Activated T-helper 17 cell treated with anti-CD3 and anti-CD28 coated beads, Interleukin-2, amount 50 U/mL, for 72 hours (primary cell): ENCODE results near the gene MYL11. TPM values are rescaled to one million over a fixed set of nuclear protein-coding genes. Genes with fewer than 3 reads are reported as not detected.

ENCODE experiments used
- ATAC-seq: fragments of 150-1000 bp; cut with Tn5 transposase; replicated peaks from 2 replicates; pipeline ENCODE4 v1.10.0; 2021; ENCODE audit warnings: mild to moderate bottlenecking, moderate library complexity
- H3K27ac Mint-ChIP-seq: one replicate; pipeline ENCODE4 v1.8.0; 2022; ENCODE audit warnings: mixed read lengths
- H3K27me3 Mint-ChIP-seq: one replicate; pipeline ENCODE4 v1.8.0; 2022; ENCODE audit warnings: mixed read lengths
- H3K36me3 Mint-ChIP-seq: one replicate; pipeline ENCODE4 v1.8.0; 2022; ENCODE audit warnings: low read depth, mild to moderate bottlenecking, mixed read lengths
- H3K4me1 Mint-ChIP-seq: one replicate; pipeline ENCODE4 v1.8.0; 2022; ENCODE audit warnings: mixed read lengths
- H3K4me3 Mint-ChIP-seq: one replicate; pipeline ENCODE4 v1.8.0; 2022; ENCODE audit warnings: mild to moderate bottlenecking, mixed read lengths
- H3K9me3 Mint-ChIP-seq: one replicate; pipeline ENCODE4 v1.8.0; 2022; ENCODE audit warnings: mixed read lengths
- total RNA-seq, 2 donors: library from RNA; stranded (reverse); gene quantifications; one replicate each; pipeline ENCODE4 v1.2.3, GENCODE V29; 2022

MYL11 gene
- total RNA-seq, 2 donors from 2014 or later = 1.6 TPM; not detected in 1

DNA sequence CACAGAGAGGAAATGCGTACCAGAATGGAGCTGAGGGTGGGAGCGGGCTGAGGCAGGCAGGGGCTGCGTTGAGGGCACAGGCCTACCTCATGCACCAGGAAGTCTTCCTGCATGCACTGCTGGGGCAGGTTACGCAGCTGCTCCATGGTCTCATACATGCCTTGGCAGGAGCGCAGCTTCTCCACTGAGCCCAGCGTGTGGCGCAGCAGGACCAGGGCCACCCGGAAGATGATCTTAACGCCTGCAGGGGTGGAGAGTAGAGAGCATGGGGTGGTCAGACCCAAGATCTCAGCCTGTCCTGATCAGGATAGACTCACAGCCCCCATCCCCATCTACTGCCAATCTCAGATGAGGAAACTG, 16.0 kb upstream of the MYL11 start:
- Mint-ChIP-seq H3K36me3 (peaks cover 87% of the 10 kb centered on the region), H3K4me3 (no peak overlapping the region), H3K9me3 (no peaks in the 10 kb centered on the region), H3K4me1 (peaks cover 28% of the 10 kb centered on the region), H3K27ac (no peak overlapping the region), H3K27me3 (no peaks in the 10 kb centered on the region)
- ATAC-seq = no peak

DNA sequence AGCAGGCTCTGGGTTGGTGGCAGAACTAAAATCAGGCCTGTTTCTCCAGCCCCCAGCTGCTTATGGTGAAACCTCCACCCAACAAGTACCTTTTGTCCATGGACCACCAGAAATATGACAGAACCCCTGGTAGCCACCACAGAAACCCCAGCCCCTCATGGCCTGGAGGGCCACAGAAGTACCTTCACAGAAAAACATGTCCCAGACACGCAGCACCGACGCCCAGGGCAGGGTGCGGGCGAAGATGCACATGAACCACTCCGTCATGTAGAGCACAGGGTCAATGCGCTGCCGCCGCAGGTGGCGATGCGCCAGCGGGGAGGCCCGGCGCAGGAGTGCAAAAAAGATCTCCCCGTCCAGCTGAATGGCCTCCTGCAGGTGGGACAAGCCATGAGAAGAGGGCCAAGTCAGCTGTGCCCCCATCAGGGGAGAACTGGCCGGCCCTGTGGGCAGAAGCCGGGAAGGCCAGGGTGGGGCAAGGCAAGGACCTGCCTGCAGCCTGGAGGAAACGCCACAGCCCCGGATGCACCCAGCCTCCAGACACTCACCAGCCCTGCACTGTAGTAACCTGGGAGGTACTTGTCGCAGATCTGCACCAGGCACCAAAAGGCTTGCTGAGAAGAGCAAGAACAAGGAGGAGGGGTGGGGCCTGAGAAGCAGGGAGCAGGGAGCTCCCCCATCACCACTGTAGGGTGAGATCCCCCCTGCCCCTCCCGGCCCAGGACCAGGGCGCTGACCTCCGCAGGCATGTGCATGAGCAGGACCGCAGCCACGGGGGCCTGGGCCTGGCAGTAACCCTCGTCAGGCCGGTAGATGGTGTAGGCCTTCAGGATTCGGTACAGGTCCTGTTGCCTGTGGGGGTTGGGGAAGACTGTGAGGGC, 15.4 kb upstream of the MYL11 start:
- Mint-ChIP-seq H3K4me1 (peaks cover 27% of the 10 kb centered on the region), H3K36me3 (peaks cover 87% of the 10 kb centered on the region), H3K27ac (no peak overlapping the region), H3K9me3 (no peaks in the 10 kb centered on the region), H3K4me3 (no peak overlapping the region), H3K27me3 (no peaks in the 10 kb centered on the region)
- no peak for ATAC-seq

GRCh38 chr16:30359871-30360170, 14.8 kb upstream of the MYL11 start:
- no peaks in the 10 kb centered on the region for H3K9me3 Mint-ChIP-seq
- H3K36me3 Mint-ChIP-seq = peaks cover 87% of the 10 kb centered on the region
- H3K4me1 Mint-ChIP-seq = peaks cover 23% of the 10 kb centered on the region
- no peaks in the 10 kb centered on the region for H3K27me3 Mint-ChIP-seq
- H3K27ac Mint-ChIP-seq = peak overlapping the region; percentile 57
- ATAC-seq = no peak
- H3K4me3 Mint-ChIP-seq = no peak overlapping the region

DNA sequence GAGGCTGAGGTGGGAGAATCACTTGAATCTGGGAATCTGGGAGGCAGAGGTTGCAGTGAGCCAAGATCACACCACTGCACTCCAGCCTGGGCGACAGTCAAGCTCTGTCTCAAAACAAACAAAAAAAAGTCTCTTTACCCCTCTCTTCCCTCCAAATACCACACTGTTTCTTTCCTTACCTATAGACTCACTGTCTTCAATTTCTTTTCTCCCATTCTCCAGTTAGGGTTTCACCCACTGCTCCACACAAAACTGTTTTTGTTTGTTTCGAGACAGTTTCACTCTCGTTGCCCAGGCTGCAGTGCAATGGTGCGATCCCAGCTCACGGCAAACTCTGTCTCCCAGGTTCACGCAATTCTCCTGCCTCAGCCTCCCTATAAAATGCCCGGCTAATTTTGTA, 13.4 kb upstream of the MYL11 start:
- no peak for ATAC-seq
- no peak overlapping the region for H3K27ac Mint-ChIP-seq
- no peak overlapping the region for H3K4me3 Mint-ChIP-seq
- peaks cover 89% of the 10 kb centered on the region for H3K36me3 Mint-ChIP-seq
- no peaks in the 10 kb centered on the region for H3K9me3 Mint-ChIP-seq
- H3K27me3 Mint-ChIP-seq = no peaks in the 10 kb centered on the region
- peaks cover 28% of the 10 kb centered on the region for H3K4me1 Mint-ChIP-seq

DNA sequence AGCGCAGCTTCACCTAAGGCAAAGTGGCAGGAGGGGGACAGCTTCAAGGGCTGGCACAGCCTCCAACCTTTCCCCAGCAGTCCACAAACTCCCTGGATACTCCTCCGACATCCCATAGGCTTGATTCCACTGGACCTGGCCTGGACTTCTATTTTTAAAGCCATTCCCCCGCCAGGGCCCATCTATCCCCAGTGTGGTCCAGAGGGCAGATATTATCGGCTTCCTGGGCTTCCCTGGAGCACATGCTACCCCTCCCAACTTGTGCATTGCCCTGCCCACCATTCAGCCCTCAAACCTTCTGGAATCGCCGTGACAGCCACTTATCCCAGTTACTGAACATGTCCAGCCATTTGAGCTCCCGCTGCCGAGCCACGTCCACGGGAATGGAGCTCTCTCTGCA, 9.4 kb upstream of the MYL11 start:
- no peak overlapping the region for H3K4me3 Mint-ChIP-seq
- no peaks in the 10 kb centered on the region for H3K27me3 Mint-ChIP-seq
- H3K36me3 Mint-ChIP-seq = peaks cover 91% of the 10 kb centered on the region
- peaks cover 39% of the 10 kb centered on the region for H3K4me1 Mint-ChIP-seq
- ATAC-seq = no peak
- H3K9me3 Mint-ChIP-seq = no peaks in the 10 kb centered on the region
- H3K27ac Mint-ChIP-seq = peak overlapping the region; percentile 76

DNA sequence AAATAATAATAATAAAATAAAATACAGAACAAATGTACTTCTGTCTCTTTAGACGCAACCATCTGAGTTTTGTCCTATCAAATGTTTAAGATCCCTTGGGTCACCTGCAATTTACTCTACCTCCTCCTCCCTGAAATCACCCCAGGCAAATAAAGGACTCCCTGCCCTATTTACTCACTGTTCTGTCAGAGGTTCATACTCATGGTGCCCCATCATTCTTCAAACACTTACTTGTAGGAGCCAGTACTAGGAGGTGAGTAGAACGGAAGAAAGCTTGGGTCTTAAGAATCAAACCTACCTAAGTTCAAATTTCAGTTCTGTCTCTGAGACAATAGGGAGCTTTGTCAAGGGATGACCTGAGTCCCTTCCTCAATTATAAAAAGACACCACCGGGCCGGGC, 8.1 kb upstream of the MYL11 start:
- Mint-ChIP-seq H3K9me3 (no peaks in the 10 kb centered on the region), H3K4me1 (peaks cover 44% of the 10 kb centered on the region), H3K4me3 (peak overlapping the region; percentile 88), H3K27ac (peak overlapping the region; percentile 82), H3K27me3 (no peaks in the 10 kb centered on the region), H3K36me3 (peaks cover 84% of the 10 kb centered on the region)
- no peak for ATAC-seq

DNA sequence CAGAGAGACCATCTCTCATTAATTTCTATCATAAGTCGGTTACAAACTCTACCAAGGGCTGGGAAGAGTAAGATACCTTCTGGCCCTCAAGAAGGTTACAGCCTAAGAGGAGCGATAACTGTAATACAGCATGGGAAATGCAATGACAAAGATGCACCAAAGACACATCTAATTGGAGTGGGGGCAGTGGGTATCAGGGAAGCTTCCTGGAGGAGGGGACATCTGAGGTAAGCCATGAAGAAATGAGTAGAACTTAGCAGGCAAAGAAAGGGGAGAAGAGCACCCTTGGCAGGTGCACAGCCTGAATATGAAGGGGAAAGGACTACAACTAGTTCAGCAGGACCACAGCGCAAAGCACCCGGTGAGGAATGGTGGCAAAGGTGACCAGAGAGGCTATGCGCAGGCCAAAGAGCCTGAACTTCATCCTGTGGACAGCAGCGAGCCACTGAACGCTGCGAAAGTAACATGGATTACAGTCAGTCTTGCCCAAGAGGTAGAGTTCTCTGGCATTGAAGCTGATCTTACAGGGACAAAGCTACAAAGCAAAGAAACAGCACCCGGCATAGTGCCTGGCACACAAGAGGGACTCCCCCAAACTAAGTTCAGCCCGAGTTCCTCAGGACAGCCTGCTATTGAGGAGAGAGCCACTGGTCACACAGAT, 7.1 kb upstream of the MYL11 start:
- Mint-ChIP-seq H3K9me3 (no peaks in the 10 kb centered on the region), H3K4me3 (peak overlapping the region; percentile 88), H3K36me3 (peaks cover 75% of the 10 kb centered on the region), H3K27ac (peak overlapping the region; percentile 82), H3K4me1 (peaks cover 47% of the 10 kb centered on the region), H3K27me3 (no peaks in the 10 kb centered on the region)
- ATAC-seq = no peak

DNA sequence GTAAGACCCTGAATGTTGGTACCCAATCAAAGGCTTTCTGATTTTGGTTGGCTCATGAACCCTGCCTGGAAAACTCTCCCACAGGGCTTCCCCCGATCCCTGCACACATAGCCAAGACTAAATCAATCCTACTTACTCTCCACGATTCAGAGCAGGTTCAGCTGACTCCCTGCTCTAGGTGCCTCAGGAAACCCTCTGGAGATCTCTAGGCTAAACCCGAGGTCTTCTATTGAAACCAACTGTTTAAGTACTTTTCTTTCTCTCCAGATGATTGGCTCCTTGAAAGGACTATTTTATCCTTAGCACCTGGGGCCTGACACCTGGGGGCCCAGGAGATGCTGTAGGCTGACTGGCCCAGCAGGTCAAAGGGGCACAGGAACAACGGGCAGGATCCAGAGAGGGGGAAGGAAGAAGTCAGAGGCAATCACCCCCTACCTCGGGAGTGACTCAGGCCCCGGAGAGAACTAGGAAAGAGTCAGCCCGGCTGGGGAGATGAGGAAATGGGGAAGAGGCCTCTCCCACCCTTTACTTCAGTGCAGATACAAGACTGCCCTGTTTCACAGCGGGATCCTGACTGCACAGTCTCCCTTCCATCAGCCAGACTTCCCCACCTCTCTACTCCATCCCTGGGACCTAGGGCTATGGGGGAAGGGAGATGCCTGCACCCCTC, 6.3 kb upstream of the MYL11 start:
- Mint-ChIP-seq H3K9me3 (no peaks in the 10 kb centered on the region), H3K36me3 (peaks cover 67% of the 10 kb centered on the region), H3K27me3 (no peaks in the 10 kb centered on the region), H3K4me3 (peak overlapping the region; percentile 88), H3K27ac (peak overlapping the region; percentile 82), H3K4me1 (peaks cover 42% of the 10 kb centered on the region)
- ATAC-seq = no peak

GRCh38 chr16:30368792-30369090, 5.9 kb upstream of the MYL11 start:
- peak overlapping the region; percentile 82 for H3K27ac Mint-ChIP-seq
- no peaks in the 10 kb centered on the region for H3K27me3 Mint-ChIP-seq
- H3K36me3 Mint-ChIP-seq = peaks cover 62% of the 10 kb centered on the region
- peak overlapping the region; percentile 88 for H3K4me3 Mint-ChIP-seq
- no peaks in the 10 kb centered on the region for H3K9me3 Mint-ChIP-seq
- peaks cover 41% of the 10 kb centered on the region for H3K4me1 Mint-ChIP-seq
- ATAC-seq = no peak

DNA sequence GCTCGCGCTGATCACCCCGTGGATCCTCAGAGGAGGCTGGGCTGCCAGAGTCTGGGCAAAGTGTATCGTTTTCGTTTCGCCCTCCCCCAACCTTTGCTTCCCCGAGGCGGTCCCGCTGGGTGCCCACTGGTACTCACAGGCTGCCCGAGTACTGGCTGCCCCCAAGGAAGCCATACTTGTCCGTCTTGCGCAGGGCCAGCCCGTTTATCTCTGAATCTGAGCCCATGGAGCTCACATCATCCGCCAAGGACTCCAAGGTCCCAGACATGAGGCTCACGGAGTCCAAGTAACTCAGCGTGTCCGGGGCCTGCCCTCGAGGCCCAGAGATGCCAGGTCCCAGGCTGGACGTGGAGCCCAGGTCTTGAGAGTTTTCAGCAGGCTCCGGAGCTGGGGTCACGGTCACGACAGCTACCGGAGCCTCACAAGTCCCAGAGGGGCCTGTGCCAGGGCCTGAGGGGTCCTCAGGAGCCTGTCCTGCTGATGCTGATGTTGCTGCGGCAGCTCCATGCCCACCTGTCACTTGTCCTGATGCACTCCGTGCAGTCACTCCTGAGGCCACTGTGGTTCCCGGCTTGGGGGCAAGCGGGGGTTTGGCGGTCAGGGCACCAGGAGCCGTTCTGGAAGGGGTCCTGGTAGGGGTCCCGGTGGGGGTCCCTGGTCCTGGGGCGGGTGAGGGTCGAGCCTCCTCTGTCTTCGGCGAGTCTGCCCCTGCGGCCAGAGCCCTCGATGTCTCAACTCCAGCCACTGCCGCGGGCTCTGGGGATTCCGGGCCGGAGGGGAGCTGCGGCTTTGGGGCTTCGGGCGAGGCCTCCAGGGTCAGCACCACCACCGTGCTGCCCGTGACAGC, 5.3 kb upstream of the MYL11 start:
- Mint-ChIP-seq H3K4me1 (peaks cover 41% of the 10 kb centered on the region), H3K27me3 (no peaks in the 10 kb centered on the region)

DNA sequence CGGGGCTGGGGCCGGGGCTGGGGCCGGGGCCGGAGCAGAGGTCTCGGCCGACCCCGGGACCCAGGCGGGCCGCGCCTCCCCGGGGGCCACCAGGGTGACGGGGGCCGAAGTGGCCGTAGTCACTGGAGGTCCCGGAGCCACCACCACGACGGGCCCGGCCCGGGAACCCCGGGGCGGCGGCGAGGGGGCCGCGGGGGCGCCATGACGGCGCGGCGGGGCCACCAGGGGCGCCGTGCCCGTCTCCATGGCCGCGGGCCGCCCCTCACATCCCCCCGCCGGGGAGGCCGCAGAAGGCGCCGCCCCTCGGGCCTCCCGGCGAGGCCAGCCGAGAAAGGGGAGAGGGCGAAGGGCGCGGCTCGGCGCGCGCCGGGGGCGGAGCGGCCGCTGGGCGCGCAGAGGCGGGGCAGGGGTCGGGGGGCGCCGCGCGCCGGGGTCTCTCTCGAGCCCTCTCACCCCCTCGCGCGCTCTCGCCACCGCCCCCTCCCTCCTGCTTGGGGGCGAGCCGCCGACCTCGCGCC, 4.6 kb upstream of the MYL11 start:
- H3K36me3 Mint-ChIP-seq = peaks cover 50% of the 10 kb centered on the region
- peak overlapping the region; percentile 99 for H3K27ac Mint-ChIP-seq
- H3K9me3 Mint-ChIP-seq = no peaks in the 10 kb centered on the region
- H3K4me3 Mint-ChIP-seq = peak overlapping the region; percentile 98
- H3K27me3 Mint-ChIP-seq = no peaks in the 10 kb centered on the region
- peak; percentile 0 for ATAC-seq
- peaks cover 41% of the 10 kb centered on the region for H3K4me1 Mint-ChIP-seq

More for the DNA sequence above, 5.3 kb upstream of the MYL11 start:
- ATAC-seq = no peak
- Mint-ChIP-seq H3K27ac (peak overlapping the region; percentile 82), H3K4me3 (peak overlapping the region; percentile 88), H3K36me3 (peaks cover 56% of the 10 kb centered on the region), H3K9me3 (no peaks in the 10 kb centered on the region)

GRCh38 chr16:30370456-30371247, 4.0 kb upstream of the MYL11 start, which contains the start of gene TBC1D10B:
TBC1D10B (minus strand) TSS chr16:30370494; CDS start chr16:30370183, 311 bp downstream.
- peaks cover 43% of the 10 kb centered on the region for H3K36me3 Mint-ChIP-seq
- no peaks in the 10 kb centered on the region for H3K9me3 Mint-ChIP-seq
- H3K27ac Mint-ChIP-seq = peak within 1 kb of the TSS; percentile 99
- peak; percentile 87 for ATAC-seq
- peak within 1 kb of the TSS; percentile 98 for H3K4me3 Mint-ChIP-seq
- H3K4me1 Mint-ChIP-seq = peaks cover 35% of the 10 kb centered on the region
- no peaks in the 10 kb centered on the region for H3K27me3 Mint-ChIP-seq

- no peaks in the 10 kb centered on the region for H3K9me3 Mint-ChIP-seq
- H3K4me1 Mint-ChIP-seq = peaks cover 31% of the 10 kb centered on the region
- ATAC-seq = no peak
- no peaks in the 10 kb centered on the region for H3K27me3 Mint-ChIP-seq
- H3K27ac Mint-ChIP-seq = peak overlapping the region; percentile 99
- H3K4me3 Mint-ChIP-seq = peak overlapping the region; percentile 98
- peaks cover 38% of the 10 kb centered on the region for H3K36me3 Mint-ChIP-seq
Observed at GRCh38 chr16:30371248-30371816, 3.3 kb upstream of the MYL11 start.
